Central memory CD8-positive, alpha-beta T cell (primary cell): ENCODE measurements around the gene CCL25.

Experiments
- ATAC-seq: fragments of 150-1000 bp; cut with Tn5 transposase; replicated peaks from 2 replicates; pipeline ENCODE4 v1.10.0; 2022; ENCODE audit warnings: mild to moderate bottlenecking, moderate FRiP score, moderate number of reproducible peaks; ENCODE audit not compliant: poor library complexity, severe bottlenecking; ENCODE audit errors: extremely low read depth
- DNase-seq, 2 donors: peaks; one replicate each; pipeline ENCODE4 v3.0.0; 2021; ENCODE audit warnings: low spot score in 2 of 2
- H3K27ac Mint-ChIP-seq: one replicate; pipeline ENCODE4 v1.8.0; 2022; ENCODE audit warnings: low read depth, mild to moderate bottlenecking, moderate library complexity, mixed read lengths
- H3K27me3 Mint-ChIP-seq: one replicate; pipeline ENCODE4 v1.8.0; 2022; ENCODE audit warnings: mixed read lengths
- H3K36me3 Mint-ChIP-seq: one replicate; pipeline ENCODE4 v1.8.0; 2022; ENCODE audit warnings: mild to moderate bottlenecking, moderate library complexity, mixed read lengths; ENCODE audit not compliant: insufficient read depth
- H3K4me1 Mint-ChIP-seq: one replicate; pipeline ENCODE4 v1.8.0; 2022; ENCODE audit warnings: mixed read lengths
- H3K4me3 Mint-ChIP-seq: one replicate; pipeline ENCODE4 v1.8.0; 2022; ENCODE audit warnings: mild to moderate bottlenecking, moderate library complexity, mixed read lengths
- H3K9me3 Mint-ChIP-seq: one replicate; pipeline ENCODE4 v1.8.0; 2022; ENCODE audit warnings: mixed read lengths

Gene CCL25

GRCh38 chr19:8081569-8082550 lies 29.3 kb downstream of the CCL25 start:
- ATAC-seq (no peak), DNase-seq (no peak)
- Mint-ChIP-seq H3K36me3 (peaks cover 2% of the 10 kb centered on the region), H3K4me1 (no peaks in the 10 kb centered on the region), H3K27me3 (peaks cover 24% of the 10 kb centered on the region), H3K9me3 (no peaks in the 10 kb centered on the region), H3K4me3 (no peak overlapping the region), H3K27ac (no peak overlapping the region)

DNA sequence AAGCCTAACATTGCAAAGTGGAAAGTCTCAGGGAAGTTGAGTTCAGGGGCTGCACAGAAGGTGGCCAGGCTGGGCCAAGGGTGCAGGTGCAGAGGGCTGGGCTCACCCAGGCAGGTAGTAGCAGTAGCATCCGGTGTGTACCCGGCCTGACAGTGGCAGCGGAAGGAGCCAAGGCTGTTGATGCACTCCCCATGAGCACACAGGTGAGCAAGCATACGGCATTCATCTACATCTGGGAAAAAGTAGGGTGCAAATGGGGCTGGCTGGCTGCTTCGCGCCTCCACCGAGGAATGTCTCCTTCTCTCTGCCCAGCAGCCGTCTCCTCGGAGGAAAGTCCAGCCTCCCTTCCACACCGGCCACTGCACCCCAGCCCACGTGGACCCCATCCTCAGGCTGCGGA lies 30.6 kb downstream of the CCL25 start:
- DNase-seq = no peak
- H3K4me1 Mint-ChIP-seq = no peaks in the 10 kb centered on the region
- no peaks in the 10 kb centered on the region for H3K9me3 Mint-ChIP-seq
- no peak overlapping the region for H3K4me3 Mint-ChIP-seq
- H3K27ac Mint-ChIP-seq = no peak overlapping the region
- H3K27me3 Mint-ChIP-seq = peaks cover 24% of the 10 kb centered on the region
- peaks cover 2% of the 10 kb centered on the region for H3K36me3 Mint-ChIP-seq
- no peak for ATAC-seq

DNA sequence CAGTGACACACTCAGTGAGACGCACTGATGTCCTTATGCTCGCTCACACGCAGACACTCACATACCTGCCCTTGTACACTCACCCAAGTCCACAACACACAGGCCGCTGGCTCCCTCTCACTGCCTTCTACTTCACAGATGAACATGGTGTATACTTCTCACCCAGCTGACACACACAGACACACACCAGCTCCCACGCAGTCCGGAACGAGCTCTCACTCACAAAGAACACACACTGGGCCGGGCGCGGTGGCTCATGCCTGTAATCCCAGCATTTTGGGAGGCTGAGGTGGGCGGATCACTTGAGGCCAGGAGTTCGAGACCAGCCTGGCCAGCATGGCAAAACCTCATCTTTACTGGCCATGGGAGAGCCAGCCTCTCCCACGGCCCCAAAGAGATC lies 31.6 kb downstream of the CCL25 start:
- no peak for ATAC-seq
- Mint-ChIP-seq H3K36me3 (peaks cover 2% of the 10 kb centered on the region), H3K27ac (no peak overlapping the region), H3K4me3 (no peak overlapping the region), H3K9me3 (no peaks in the 10 kb centered on the region), H3K27me3 (peaks cover 24% of the 10 kb centered on the region), H3K4me1 (no peaks in the 10 kb centered on the region)
- no peak for DNase-seq

DNA sequence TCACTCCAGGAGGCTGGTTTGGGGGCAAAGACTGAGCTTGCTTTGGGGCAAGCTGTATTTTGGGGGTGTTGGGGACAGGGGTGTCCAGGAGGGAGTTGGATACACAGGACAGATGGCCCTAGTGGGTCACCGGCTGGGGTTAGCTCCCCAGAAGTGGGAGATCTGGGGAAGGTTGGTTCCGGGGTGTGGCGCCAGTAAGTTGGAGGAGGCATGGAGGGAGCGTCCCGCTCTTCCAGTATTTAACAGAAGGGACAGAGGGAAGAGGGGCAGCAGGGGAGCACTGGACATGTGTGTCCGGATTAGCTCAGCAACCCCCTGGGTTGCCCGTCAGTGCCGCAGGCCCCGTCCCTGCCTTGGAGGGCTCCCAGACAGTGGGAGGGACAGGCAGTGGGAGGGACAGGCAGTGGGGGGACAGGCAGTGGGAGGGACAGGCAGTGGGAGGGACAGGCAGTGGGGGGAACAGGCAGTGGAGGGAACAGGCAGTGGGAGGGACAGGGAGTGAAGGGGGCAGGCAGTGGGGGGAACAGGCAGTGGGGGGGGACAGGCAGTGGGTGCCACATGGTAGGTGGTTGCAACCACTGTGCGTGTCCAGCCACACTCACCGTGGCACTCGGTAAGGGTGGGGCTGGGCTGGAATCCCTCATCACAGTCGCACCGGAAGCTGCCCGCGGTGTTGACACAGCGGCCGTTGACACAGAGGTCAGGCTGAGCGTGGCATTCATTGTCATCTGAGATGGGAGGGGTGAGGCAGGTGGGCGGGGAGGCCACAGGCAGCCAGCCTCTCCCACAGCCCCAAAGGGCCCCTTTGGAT lies 33.2 kb downstream of the CCL25 start:
- peaks cover 2% of the 10 kb centered on the region for H3K36me3 Mint-ChIP-seq
- no peak overlapping the region for H3K4me3 Mint-ChIP-seq
- no peak for DNase-seq
- no peak for ATAC-seq
- H3K27me3 Mint-ChIP-seq = peaks cover 18% of the 10 kb centered on the region
- no peaks in the 10 kb centered on the region for H3K4me1 Mint-ChIP-seq
- H3K9me3 Mint-ChIP-seq = no peaks in the 10 kb centered on the region
- no peak overlapping the region for H3K27ac Mint-ChIP-seq

DNA sequence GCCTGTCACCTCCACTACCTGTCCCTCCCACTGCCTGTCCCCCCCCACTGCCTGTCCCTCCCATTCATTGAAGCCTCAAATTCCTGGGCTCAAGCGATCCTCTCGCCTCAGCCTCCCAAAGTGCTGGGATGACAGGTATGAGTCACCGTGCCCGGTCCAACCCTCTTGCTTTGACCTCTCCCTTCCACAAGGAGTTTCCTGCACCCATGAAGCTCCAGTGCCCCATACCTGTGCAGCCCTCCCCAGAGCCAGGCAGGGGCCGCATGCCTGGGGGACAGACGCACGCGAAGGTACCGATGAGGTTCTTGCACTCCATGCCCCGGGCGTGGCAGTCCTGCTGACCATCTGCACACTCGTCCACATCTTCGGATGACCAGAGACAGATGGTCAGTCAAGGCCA lies 34.3 kb downstream of the CCL25 start:
- H3K27me3 Mint-ChIP-seq = peaks cover 18% of the 10 kb centered on the region
- DNase-seq (no peak), ATAC-seq (no peak)
- H3K4me1 Mint-ChIP-seq = no peaks in the 10 kb centered on the region
- H3K27ac Mint-ChIP-seq = no peak overlapping the region
- H3K9me3 Mint-ChIP-seq = no peaks in the 10 kb centered on the region
- H3K36me3 Mint-ChIP-seq = peaks cover 2% of the 10 kb centered on the region
- H3K4me3 Mint-ChIP-seq = no peak overlapping the region

DNA sequence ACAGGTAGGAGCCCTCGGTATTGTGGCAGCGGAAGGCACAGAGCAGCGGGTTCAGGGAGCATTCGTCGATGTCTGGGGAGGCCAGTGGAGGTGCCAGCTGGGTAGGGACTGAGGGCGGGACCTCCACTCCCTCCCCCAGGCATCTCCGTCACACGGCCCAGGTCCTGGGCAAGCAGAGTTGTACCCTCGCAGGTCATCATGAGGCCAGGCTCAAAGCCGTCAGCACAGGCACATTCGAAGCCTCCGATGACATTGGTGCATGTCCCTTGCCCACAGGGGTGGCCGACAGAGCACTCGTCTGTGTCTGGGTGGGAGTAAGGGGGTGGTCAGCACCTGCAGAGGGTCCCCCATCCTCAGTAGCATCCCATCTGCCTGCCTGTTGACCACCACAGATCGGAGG lies 35.3 kb downstream of the CCL25 start:
- H3K27ac Mint-ChIP-seq = no peak overlapping the region
- no peaks in the 10 kb centered on the region for H3K4me1 Mint-ChIP-seq
- DNase-seq (no peak), ATAC-seq (no peak)
- H3K4me3 Mint-ChIP-seq = no peak overlapping the region
- H3K27me3 Mint-ChIP-seq = peaks cover 14% of the 10 kb centered on the region
- H3K9me3 Mint-ChIP-seq = no peaks in the 10 kb centered on the region
- H3K36me3 Mint-ChIP-seq = peaks cover 2% of the 10 kb centered on the region

GRCh38 chr19:8088752-8089663 lies 36.4 kb downstream of the CCL25 start:
- Mint-ChIP-seq H3K4me1 (no peaks in the 10 kb centered on the region), H3K27me3 (peaks cover 3% of the 10 kb centered on the region), H3K27ac (no peak overlapping the region), H3K9me3 (no peaks in the 10 kb centered on the region), H3K4me3 (no peak overlapping the region), H3K36me3 (peaks cover 1% of the 10 kb centered on the region)
- no peak for DNase-seq
- no peak for ATAC-seq

DNA sequence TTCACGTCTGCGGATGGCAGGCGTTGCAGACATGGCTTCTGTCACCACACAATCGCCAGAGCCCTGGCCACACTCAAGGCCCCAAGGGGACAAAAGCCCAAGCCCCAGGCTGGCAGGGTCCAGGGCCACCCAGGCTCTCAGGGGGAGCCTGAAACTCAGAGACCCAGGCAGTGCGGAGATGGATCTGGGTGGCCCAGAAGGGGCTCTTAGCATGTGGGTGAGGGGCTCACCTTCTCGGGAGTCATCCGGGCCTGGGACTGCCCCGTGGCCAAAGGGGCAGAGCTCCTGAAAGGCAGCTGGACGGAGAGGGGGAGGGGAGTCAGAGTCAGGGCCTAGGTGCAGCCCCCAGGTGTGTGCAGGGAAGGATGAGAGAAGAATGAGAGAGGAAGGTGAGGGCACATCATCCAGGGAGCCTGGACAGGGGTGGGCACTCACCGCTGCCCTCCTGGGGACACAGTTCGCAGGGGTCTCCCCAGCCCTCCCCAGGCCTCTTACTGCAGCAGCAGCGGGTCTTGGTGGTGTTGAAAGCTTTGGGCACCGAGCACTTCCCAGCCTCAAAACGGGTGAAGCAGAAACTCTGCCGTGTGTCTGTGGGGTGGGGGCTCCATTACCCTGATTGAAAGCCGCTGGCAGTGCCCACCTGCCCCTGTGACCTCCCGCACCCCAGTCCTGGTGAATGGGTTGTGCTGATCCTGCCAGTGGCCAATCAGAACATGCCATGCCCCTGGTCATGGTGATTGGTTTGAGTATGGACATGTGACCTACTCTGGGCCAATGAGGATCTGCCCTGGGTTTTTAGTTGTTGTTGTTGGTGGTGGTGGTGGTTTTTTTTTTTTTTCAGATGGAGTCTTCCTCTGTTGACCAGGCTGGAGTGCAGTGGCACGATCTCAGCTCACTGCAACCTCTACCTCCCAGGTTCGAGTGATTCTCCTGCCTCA lies 37.4 kb downstream of the CCL25 start:
- Mint-ChIP-seq H3K36me3 (no peaks in the 10 kb centered on the region), H3K4me3 (no peak overlapping the region), H3K9me3 (peaks cover 5% of the 10 kb centered on the region), H3K27ac (no peak overlapping the region), H3K4me1 (no peaks in the 10 kb centered on the region), H3K27me3 (no peaks in the 10 kb centered on the region)
- no peak for DNase-seq
- ATAC-seq = no peak

DNA sequence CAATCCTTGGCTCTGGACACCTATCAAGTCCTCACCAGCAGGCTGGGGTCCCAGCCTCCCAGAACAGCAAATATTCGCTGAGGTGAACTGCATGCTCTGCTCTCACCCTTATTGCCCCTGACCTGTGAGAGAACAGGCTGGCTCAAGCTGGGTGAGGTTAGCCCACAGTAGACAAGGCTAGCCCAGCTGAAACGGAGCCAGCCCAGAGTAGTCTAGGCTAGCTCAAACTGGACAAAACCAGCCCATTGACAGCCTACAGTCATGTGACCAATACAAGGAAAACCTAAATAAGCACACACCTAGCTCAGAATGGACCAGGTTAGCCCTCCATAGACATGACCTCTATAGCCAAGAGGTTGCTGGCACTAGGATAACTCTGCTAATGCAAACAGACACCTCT lies 38.4 kb downstream of the CCL25 start:
- H3K4me1 Mint-ChIP-seq = no peaks in the 10 kb centered on the region
- H3K9me3 Mint-ChIP-seq = peaks cover 5% of the 10 kb centered on the region
- no peak for DNase-seq
- no peak for ATAC-seq
- no peaks in the 10 kb centered on the region for H3K27me3 Mint-ChIP-seq
- H3K36me3 Mint-ChIP-seq = no peaks in the 10 kb centered on the region
- H3K4me3 Mint-ChIP-seq = no peak overlapping the region
- H3K27ac Mint-ChIP-seq = no peak overlapping the region

GRCh38 chr19:8093740-8094139 lies 41.2 kb downstream of the CCL25 start:
- no peak for ATAC-seq
- no peaks in the 10 kb centered on the region for H3K27me3 Mint-ChIP-seq
- H3K4me1 Mint-ChIP-seq = no peaks in the 10 kb centered on the region
- no peak overlapping the region for H3K4me3 Mint-ChIP-seq
- no peaks in the 10 kb centered on the region for H3K36me3 Mint-ChIP-seq
- H3K27ac Mint-ChIP-seq = no peak overlapping the region
- H3K9me3 Mint-ChIP-seq = peaks cover 5% of the 10 kb centered on the region
- no peak for DNase-seq

GRCh38 chr19:8094336-8094735 lies 41.8 kb downstream of the CCL25 start:
- H3K4me1 Mint-ChIP-seq = no peaks in the 10 kb centered on the region
- peaks cover 5% of the 10 kb centered on the region for H3K9me3 Mint-ChIP-seq
- H3K36me3 Mint-ChIP-seq = no peaks in the 10 kb centered on the region
- DNase-seq = no peak
- no peak for ATAC-seq
- no peak overlapping the region for H3K27ac Mint-ChIP-seq
- H3K27me3 Mint-ChIP-seq = no peaks in the 10 kb centered on the region
- H3K4me3 Mint-ChIP-seq = no peak overlapping the region
